Duodenal mucosa (tissue), 2 donors: Measurements from ENCODE around the gene SUN5.
"Not testable (repeated sequence)": the region's sequence is repeated elsewhere in the genome, so short reads cannot be mapped to it uniquely, and the experiment has no call there.

Source experiments
- H3K27ac ChIP-seq: one replicate; pipeline ENCODE4 v1.7.0; 2013; ENCODE audit warnings: low read depth, low read length
- H3K27me3 ChIP-seq, 2 donors: one replicate each; pipeline ENCODE4 v1.7.0; 2013; ENCODE audit warnings: low read length in 2 of 2, control low read depth in 1 of 2; ENCODE audit not compliant: insufficient read depth in 2 of 2, control insufficient read depth in 1 of 2
- H3K36me3 ChIP-seq, 2 donors: one replicate each; pipeline ENCODE4 v1.7.0; 2013; ENCODE audit warnings: low read length in 2 of 2, control low read depth in 1 of 2; ENCODE audit not compliant: insufficient read depth in 2 of 2, control insufficient read depth in 1 of 2
- H3K4me1 ChIP-seq, 2 donors: one replicate each; pipeline ENCODE4 v1.7.0; 2013; ENCODE audit warnings: low read length in 2 of 2, control low read depth in 1 of 2; ENCODE audit not compliant: insufficient read depth in 2 of 2, control insufficient read depth in 1 of 2
- H3K4me3 ChIP-seq, 2 donors: one replicate each; pipeline ENCODE4 v1.7.0; 2013; ENCODE audit warnings: low read length in 2 of 2, low read depth in 1 of 2
- H3K9ac ChIP-seq, 2 donors: one replicate each; pipeline ENCODE4 v1.7.0; 2013; ENCODE audit warnings: low read length in 2 of 2, low read depth in 1 of 2
- H3K9me3 ChIP-seq, 2 donors: one replicate each; pipeline ENCODE4 v1.7.0; 2013; ENCODE audit warnings: low read length in 2 of 2, control low read depth in 1 of 2; ENCODE audit not compliant: control insufficient read depth in 1 of 2

Gene SUN5, protein sequence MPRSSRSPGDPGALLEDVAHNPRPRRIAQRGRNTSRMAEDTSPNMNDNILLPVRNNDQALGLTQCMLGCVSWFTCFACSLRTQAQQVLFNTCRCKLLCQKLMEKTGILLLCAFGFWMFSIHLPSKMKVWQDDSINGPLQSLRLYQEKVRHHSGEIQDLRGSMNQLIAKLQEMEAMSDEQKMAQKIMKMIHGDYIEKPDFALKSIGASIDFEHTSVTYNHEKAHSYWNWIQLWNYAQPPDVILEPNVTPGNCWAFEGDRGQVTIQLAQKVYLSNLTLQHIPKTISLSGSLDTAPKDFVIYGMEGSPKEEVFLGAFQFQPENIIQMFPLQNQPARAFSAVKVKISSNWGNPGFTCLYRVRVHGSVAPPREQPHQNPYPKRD

DNA sequence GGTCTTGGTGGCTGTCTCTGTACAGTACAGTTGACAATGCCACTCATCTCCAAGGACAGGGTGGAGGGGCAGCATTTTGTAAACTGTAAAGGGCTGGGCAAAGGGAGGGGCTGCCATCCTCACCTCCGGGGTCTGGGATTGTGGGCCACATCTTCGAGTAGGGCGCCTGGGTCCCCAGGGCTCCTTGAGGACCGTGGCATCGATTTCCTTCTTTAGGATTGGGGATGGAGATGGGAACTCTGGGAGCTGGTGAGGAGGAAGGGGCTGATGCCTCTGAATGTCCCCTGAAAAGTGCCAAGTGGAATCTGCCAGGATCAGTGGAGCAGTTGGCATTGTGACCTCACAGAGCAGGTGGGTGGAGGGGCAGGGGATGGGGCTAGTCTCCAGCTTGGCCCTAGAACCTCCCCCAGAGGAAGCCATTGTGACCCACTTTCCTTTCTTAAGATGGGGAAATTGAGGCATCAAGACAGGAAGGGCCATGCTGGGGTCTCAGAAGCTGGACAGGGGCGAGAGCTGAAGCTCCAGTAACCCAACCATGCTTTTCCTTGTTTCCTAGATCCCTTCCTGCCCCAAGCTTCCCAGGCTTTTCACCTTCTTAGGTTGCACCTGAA, at the start of gene SUN5:
TSS of gene SUN5 (minus strand) at position 293 of the 611 bp plus-strand sequence. CDS start at position 200, 93 bp downstream.
- H3K9ac ChIP-seq: no peak within 1 kb of the TSS
- no peaks in the 10 kb centered on the region for H3K36me3 ChIP-seq
- no peak within 1 kb of the TSS for H3K4me3 ChIP-seq

DNA sequence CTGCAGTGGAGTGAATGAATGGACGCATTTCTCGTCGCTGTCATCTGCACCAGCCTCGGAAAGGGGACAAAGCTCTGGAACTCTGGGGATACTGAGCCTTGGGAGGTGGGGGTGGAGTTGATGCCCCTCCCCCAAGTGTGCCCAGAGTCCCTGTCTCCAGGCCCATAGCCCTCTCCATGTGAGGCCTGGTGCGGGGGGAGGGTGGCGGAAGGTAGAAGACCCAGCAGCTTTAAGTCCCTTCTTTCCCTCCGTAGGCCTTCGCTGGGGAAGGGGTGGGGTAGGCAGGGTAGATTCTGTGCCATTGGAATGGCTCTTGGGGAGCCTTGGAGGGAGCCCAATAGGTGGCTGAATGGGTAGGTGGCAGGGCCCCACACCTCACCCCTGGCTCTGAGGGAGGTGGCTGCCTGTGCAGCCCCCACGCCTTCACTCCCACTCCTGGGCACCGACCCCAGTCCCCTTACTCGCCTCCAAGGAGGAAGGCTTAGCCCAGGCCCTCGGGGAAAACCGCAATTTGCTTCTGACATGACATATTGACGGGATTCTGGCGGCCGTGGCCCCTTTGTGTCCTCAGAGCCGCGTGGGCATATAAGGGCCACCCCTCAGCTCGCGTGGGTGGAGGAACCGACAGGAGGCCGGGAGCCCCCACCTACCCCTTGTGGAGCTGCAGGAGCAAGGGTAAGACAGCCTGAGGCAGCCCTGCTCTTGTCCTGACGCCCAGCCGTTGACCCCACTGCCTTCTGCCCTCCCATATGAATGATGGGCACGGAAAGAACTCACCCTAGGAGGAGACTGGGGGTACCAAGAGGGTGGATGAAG, 49.3 kb upstream of the SUN5 start, which contains the start of gene BPIFB3:
TSS of gene BPIFB3 (plus strand) at position 613 of the 816 bp plus-strand sequence. CDS start 1,533 bp downstream, outside the sequence.
- no peak within 1 kb of the TSS for H3K27ac ChIP-seq
- no peaks in the 10 kb centered on the region for H3K9me3 ChIP-seq
- H3K9ac ChIP-seq: no peak within 1 kb of the TSS
- no peaks in the 10 kb centered on the region for H3K36me3 ChIP-seq
- no peaks in the 10 kb centered on the region for H3K27me3 ChIP-seq
- no peaks in the 10 kb centered on the region for H3K4me1 ChIP-seq
- H3K4me3 ChIP-seq: no peak within 1 kb of the TSS

More for the DNA sequence above, at the start of gene SUN5:
- Histone ChIP-seq H3K27me3 (no peaks in the 10 kb centered on the region), H3K9me3 (no peaks in the 10 kb centered on the region), H3K4me1 (no peaks in the 10 kb centered on the region), H3K27ac (no peak within 1 kb of the TSS)

DNA sequence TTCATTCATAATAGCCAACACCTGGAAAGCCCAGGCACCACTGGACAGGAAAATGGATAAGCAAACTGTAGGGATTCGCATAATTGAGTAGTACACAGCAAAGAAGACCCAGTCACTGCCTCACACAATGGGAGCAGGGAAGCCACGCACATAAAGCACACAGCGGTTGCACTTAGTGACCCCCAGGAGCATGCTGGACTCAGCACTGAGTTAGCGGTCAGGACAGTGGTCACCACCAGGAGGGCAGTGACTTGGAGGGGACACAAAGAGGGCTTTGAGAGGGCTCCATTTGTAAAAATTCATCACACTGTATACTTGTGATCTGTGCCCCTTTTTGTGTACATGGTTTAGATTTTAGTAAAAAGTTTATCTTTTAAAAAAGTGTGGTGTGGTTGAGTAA, 47.1 kb upstream of the SUN5 start:
- Histone ChIP-seq H3K9me3 (peaks cover 2 to 5% of the 10 kb centered on the region in 2 donors), H3K4me3 (no peak overlapping the region), H3K27ac (no peak overlapping the region), H3K27me3 (no peaks in the 10 kb centered on the region), H3K4me1 (no peaks in the 10 kb centered on the region), H3K36me3 (no peaks in the 10 kb centered on the region), H3K9ac (no peak overlapping the region)

DNA sequence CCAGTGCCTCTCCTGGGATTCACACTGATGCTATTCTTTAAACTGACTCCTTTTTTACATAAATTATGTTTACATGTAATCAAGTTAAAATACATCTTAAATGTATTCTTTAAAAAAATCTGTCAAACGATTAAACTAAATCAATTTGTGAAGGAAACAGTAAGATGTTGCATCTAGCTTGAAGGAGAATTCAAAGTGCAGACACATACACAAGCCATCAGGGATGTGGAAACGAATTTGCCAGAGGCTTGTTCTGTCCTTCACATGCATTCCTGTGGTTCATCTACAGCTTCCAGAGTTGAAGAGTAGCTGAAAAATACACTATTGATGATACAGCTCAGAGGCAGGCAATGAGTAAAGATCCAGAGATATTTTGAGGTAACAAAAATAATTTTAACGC, 42.2 kb upstream of the SUN5 start:
- Histone ChIP-seq H3K4me3 (no peak overlapping the region), H3K9me3 (peaks cover 10 to 12% of the 10 kb centered on the region in 2 donors), H3K27ac (no peak overlapping the region), H3K27me3 (no peaks in the 10 kb centered on the region), H3K4me1 (no peaks in the 10 kb centered on the region), H3K9ac (no peak overlapping the region), H3K36me3 (no peaks in the 10 kb centered on the region)

DNA sequence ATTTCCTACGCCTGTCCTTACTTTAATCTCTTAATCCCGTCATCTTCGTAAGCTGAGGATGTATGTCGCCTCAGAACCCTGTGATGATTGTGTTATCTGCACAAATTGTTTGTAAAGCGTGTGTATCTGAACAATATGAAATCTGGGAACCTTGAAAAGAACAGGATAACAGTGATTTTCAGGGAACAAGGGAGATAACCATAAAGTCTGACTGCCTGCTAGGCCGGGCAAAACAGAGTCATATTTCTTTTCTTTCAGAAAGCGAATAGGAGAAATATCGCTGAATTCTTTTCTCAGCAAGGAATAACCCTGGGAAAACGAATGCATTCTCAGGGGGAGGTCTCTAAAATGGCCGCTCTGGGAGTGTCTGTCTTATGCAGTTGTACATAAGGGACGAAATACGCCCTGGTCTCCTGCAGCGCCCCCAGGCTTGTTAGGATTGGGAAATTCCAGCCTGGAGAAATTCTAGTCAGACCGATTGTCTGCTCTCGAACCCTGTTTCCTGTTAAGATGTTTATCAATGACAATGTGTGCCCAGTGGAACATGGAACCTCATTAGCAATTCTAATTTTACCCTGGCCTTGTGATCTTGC, 41.0 kb upstream of the SUN5 start:
- H3K9me3 ChIP-seq: peaks cover 10 to 12% of the 10 kb centered on the region in 2 donors

DNA sequence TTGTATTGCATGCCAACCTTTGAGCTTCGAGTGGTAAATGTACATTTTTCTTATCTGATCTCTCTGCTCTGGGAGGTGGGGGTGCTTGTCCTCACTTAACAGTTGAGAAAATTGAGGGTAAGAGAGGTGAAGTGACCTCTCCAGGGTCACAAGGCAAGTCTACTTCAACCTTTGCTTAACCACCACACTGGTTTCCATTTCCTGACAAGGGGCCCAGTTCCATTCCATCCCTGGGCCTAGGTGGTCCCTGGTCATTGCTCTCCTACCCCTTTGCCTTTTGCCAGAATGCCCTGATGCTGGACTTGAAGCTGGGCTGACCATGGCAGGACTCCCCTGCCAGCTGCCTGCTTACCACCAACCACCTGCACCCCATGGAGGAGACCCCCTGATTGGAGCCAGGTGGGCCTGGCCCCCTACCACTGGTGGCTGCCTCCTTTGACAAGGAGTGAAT, 39.5 kb upstream of the SUN5 start:
- H3K36me3 ChIP-seq: no peaks in the 10 kb centered on the region
- no peak overlapping the region for H3K4me3 ChIP-seq
- H3K27me3 ChIP-seq: no peaks in the 10 kb centered on the region
- no peak overlapping the region for H3K9ac ChIP-seq
- H3K4me1 ChIP-seq: no peaks in the 10 kb centered on the region
- no peak overlapping the region for H3K27ac ChIP-seq
- H3K9me3 ChIP-seq: peaks cover 10 to 12% of the 10 kb centered on the region in 2 donors

More for the DNA sequence above, 41.0 kb upstream of the SUN5 start:
- H3K4me3 ChIP-seq, H3K27ac ChIP-seq, H3K36me3 ChIP-seq, H3K27me3 ChIP-seq, H3K9ac ChIP-seq, H3K4me1 ChIP-seq: not testable (repeated sequence)

DNA sequence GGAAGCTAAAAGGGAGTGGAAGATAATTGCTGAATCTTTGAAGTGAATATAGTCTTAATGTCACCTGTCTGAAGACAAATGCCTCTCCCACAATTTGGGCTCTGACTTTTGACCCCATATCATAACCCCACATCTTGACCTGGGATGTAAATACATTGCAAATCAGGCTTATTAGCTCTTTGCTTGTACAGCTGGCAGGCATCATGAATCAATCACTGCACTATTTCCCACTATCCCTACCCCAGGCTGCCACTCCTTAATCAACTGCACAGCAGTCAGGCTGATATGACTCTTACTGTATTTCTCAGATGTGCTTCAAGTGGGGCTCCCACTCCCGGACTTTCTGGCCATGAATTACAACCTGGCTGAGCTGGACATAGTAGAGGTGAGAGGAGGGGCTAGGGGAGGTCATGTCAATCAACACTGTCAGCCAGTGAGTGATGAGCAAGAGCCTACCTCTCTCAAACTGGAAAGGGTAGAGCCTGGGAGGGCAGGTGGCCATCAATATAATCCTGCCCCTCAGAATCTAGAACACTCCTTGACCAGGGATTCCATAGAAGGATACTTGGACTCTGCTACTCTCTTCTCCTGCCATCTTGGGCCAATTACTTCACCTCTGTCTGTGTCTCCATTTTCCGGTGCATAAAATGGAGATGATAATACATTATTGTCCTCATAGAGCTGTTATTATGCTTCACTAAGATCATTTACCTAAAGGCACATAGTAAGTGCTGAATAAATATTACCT, 38.9 kb upstream of the SUN5 start:
- Histone ChIP-seq H3K36me3 (no peaks in the 10 kb centered on the region), H3K4me3 (no peak overlapping the region), H3K27me3 (no peaks in the 10 kb centered on the region), H3K27ac (no peak overlapping the region), H3K4me1 (no peaks in the 10 kb centered on the region), H3K9me3 (peaks cover 10 to 12% of the 10 kb centered on the region in 2 donors), H3K9ac (no peak overlapping the region)

DNA sequence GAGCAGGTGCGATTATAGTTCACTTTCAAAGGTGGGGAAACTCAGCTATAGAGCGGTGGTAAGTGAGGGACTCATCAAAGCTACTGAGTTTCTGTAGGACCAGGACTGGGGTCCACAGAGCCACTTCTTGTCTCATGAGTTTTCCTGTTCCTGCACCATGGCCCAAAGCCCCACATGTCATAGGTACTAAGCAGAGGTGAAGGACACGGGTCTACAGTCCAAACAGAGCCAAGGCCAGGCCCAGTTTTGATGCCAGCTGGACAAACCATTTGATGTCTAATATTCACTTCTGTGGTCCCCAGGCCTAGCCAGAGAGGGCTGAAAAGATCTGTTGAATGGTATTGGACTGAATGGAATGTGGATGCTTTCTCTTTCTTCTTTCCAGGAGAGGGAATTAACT, 38.2 kb upstream of the SUN5 start:
- Histone ChIP-seq H3K27ac (no peak overlapping the region), H3K4me1 (no peaks in the 10 kb centered on the region), H3K36me3 (no peaks in the 10 kb centered on the region), H3K27me3 (no peaks in the 10 kb centered on the region), H3K9ac (no peak overlapping the region), H3K4me3 (no peak overlapping the region), H3K9me3 (peaks cover 9 to 10% of the 10 kb centered on the region in 2 donors)

DNA sequence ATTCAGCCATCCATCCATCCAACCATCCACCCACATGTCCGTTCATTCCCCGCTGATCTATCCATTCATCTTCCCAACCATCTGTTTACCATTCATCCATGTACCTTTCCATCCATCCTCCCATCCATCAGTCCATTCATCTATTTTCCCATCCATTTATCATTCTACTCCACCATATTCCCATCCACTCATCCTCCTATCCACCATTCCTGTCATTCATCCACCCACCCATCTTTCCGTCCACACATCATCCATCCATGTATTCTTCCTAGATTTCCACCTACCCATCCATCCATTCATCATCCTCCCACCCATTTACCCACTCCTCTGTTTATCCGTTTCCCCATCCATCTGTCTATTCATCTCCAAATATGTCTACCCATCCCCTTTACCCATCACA, 34.0 kb upstream of the SUN5 start:
- Histone ChIP-seq H3K4me3 (no peak overlapping the region), H3K36me3 (no peaks in the 10 kb centered on the region), H3K9me3 (no peaks in the 10 kb centered on the region), H3K27ac (no peak overlapping the region), H3K27me3 (no peaks in the 10 kb centered on the region), H3K4me1 (no peaks in the 10 kb centered on the region), H3K9ac (no peak overlapping the region)
